Lower lobe of right lung (tissue), 2 donors: ENCODE results near the gene ACTL6B. TPM values are rescaled to one million over a fixed set of nuclear protein-coding genes. Genes with fewer than 3 reads are reported as not detected.
A peak's percentile ranks its signal among the peaks of the same experiment; 100 is the strongest.

Experiments used
- ATAC-seq, 2 donors: fragments of 200-7000 bp; cut with Tn5 transposase; one replicate each; pipeline ENCODE4 v1.9.1; 2020 to 2022; ENCODE audit warnings: mild to moderate bottlenecking in 2 of 2, moderate library complexity in 2 of 2
- DNase-seq: peaks from one replicate; pipeline ENCODE4 v3.0.0-alpha.2; 2020
- H3K27ac ChIP-seq: fragments of 200-600 bp; one replicate; pipeline ENCODE4 v1.8.0; 2022
- H3K27me3 ChIP-seq: fragments of 200-600 bp; one replicate; pipeline ENCODE4 v1.8.0; 2022; ENCODE audit warnings: low read depth
- H3K36me3 ChIP-seq: fragments of 200-600 bp; one replicate; pipeline ENCODE4 v1.8.0; 2022; ENCODE audit warnings: mild to moderate bottlenecking
- H3K4me1 ChIP-seq: fragments of 200-600 bp; one replicate; pipeline ENCODE4 v1.8.0; 2022
- H3K4me3 ChIP-seq: fragments of 200-600 bp; one replicate; pipeline ENCODE4 v1.8.0; 2022; ENCODE audit warnings: mild to moderate bottlenecking
- H3K9me3 ChIP-seq: fragments of 200-600 bp; one replicate; pipeline ENCODE4 v1.8.0; 2022
- CTCF ChIP-seq: fragments of 200-600 bp; IDR thresholded peaks from one replicate; pipeline ENCODE4 v1.8.0; 2022; ENCODE audit warnings: antibody characterized with exemption, mild to moderate bottlenecking
- intact Hi-C: fragments of 100-400 bp; cut with DNase I; formaldehyde crosslinking; loops from one replicate; pipeline ENCODE4 v1.11.0; 2022
- total RNA-seq: library from RNA; stranded (reverse); fragmentation: NEBNext Ultra II Directional; extraction: Animal tissue kit (Norgen Biotek cat#: 25700); gene quantifications from one replicate; pipeline ENCODE4 v1.2.1, GENCODE V29; 2021
- donor health status: DM: no; HTN: yes; CAD: no; lungs with severe emphysema.

ACTL6B gene
- total RNA-seq, 1 donor from 2014 or later: not detected

GRCh38 chr7:100602889-100603725 lies 53.1 kb downstream of the ACTL6B start:
- Histone ChIP-seq H3K4me1 (peaks cover 13% of the 10 kb centered on the region), H3K9me3 (no peaks in the 10 kb centered on the region), H3K4me3 (peak overlapping the region; percentile 71), H3K27me3 (no peaks in the 10 kb centered on the region), H3K36me3 (no peaks in the 10 kb centered on the region), H3K27ac (peak overlapping the region; percentile 51)
- ATAC-seq (peak; percentile 21 to 36), DNase-seq (no peak)
- intact Hi-C loops: no loop called here
- no peak for TF ChIP-seq CTCF

DNA sequence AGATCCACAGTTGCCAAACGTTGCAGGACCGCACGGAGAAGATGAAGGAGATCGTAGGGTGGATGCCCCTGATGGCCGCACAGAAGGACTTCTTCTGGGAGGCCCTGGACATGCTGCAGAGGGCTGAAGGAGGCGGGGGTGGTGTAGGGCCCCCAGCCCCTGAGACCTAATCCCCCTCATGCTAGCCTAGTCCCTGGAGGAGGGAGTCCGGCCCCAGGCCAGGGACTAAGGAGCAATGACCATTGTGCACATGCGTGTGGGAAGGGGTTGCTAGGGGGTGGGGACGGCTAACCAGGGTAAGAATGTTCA lies 55.6 kb downstream of the ACTL6B start:
- Histone ChIP-seq H3K27ac (no peak overlapping the region), H3K27me3 (no peaks in the 10 kb centered on the region), H3K4me3 (no peak overlapping the region), H3K36me3 (no peaks in the 10 kb centered on the region), H3K9me3 (no peaks in the 10 kb centered on the region), H3K4me1 (peaks cover 12% of the 10 kb centered on the region)
- no peak for TF ChIP-seq CTCF
- DNase-seq (no peak), ATAC-seq (no peak)
- intact Hi-C loops: no loop called here

DNA sequence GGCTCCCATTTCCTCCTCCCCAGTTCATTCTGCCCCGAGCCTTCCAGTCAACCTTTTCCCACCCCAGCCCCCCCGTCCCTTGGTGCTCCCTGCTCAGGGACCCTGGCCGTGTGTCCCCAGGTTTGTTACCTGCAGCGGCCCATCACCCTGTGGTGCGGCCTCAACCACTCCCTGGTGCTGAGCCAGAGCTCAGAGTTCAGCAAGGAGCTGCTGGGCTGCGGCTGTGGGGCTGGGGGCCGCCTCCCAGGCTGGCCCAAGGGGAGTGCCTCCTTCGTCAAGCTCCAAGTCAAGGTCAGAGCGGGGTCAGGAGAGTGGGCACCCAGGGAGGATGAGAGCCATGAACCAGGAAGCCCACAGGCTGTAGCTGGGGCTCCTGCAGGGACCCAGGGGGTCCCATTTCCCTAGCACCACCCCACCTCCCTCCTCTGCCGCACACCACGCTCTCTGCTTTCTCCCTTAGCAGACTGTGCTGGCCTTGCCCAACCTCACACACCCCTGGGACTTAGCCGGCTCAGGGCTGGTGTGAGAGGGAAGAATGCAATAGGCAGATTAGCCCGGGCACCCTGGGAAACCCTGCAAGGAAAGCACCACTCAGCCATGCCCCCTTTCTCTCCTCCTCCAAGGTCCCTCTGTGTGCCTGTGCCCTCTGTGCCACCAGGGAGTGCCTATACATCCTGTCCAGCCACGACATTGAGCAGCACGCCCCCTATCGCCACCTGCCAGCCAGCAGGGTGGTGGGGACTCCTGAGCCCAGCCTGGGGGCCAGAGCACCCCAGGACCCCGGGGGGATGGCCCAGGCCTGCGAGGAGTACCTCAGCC lies 56.1 kb downstream of the ACTL6B start:
- ATAC-seq (no peak), DNase-seq (no peak)
- Histone ChIP-seq H3K27ac (no peak overlapping the region), H3K9me3 (no peaks in the 10 kb centered on the region), H3K4me1 (peaks cover 6% of the 10 kb centered on the region), H3K36me3 (no peaks in the 10 kb centered on the region), H3K4me3 (no peak overlapping the region), H3K27me3 (no peaks in the 10 kb centered on the region)
- intact Hi-C loops: no loop called here
- no peak for TF ChIP-seq CTCF

DNA sequence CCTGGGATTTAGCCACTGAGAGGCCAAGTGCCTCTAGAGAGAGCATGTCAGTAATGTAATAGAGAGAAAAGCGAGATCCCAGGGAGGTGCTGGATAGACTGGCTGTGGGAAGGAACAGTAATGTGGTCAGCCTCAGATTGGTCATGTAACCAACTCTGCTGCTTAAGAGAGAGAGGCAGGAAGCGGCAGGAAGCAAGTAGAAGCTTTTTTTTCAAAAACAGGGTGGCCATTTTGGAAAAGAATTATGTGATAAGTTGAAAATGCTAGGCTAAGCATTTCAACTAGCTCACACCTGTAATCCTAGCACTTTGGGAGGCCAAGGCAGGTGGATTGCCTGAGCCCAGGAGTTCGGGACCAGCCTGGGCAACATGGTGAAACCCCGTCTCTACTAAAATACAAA lies 57.8 kb downstream of the ACTL6B start:
- intact Hi-C loops: no loop called here
- no peaks in the 10 kb centered on the region for H3K36me3 ChIP-seq
- no peaks in the 10 kb centered on the region for H3K9me3 ChIP-seq
- no peak overlapping the region for H3K27ac ChIP-seq
- no peaks in the 10 kb centered on the region for H3K4me1 ChIP-seq
- no peak for DNase-seq
- no peak overlapping the region for H3K4me3 ChIP-seq
- no peak for ATAC-seq
- H3K27me3 ChIP-seq: no peaks in the 10 kb centered on the region
- TF ChIP-seq CTCF: no peak

DNA sequence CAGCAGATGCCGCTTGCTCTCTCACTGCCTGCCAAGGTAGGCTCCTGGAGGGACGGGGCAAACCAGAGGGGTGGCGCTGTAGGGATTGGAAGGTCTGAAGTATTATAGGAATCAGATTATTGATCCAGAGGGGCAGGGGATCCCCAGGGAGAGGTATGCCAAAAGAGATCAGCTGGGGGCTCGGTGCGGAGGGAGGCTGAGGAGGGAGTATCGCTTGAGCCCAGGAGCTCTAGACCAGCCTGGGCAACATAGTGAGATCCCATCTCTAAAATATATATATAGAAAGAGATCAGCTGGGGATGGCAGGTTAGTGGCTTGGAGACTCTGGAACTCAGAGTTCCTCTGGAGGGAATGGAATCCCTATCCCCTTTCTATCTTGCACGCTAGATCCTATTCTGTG lies 61.1 kb downstream of the ACTL6B start:
- Histone ChIP-seq H3K27me3 (no peaks in the 10 kb centered on the region), H3K27ac (no peak overlapping the region), H3K4me3 (no peak overlapping the region), H3K4me1 (no peaks in the 10 kb centered on the region), H3K36me3 (no peaks in the 10 kb centered on the region), H3K9me3 (no peaks in the 10 kb centered on the region)
- intact Hi-C loops: no loop called here
- no peak for DNase-seq
- no peak for ATAC-seq
- no peak for TF ChIP-seq CTCF

Other genes with a start within 250 kb of the ACTL6B start
- 4.9 TPM for gene ZCWPW1, start 227.7 kb downstream of the ACTL6B start, total RNA-seq
- 36.3 TPM for gene MEPCE, start 226.6 kb downstream of the ACTL6B start, total RNA-seq
- gene PPP1R35, start 220.0 kb downstream of the ACTL6B start, total RNA-seq: 24.5 TPM
- 1.7 TPM for gene SPACDR, start 192.2 kb downstream of the ACTL6B start, total RNA-seq
- 53.6 TPM for gene TSC22D4, start 177.2 kb downstream of the ACTL6B start, total RNA-seq
- gene NYAP1, start 172.5 kb downstream of the ACTL6B start, total RNA-seq: 1.1 TPM
- gene AGFG2, start 117.2 kb downstream of the ACTL6B start, total RNA-seq: 22.9 TPM
- gene SAP25, start 82.5 kb downstream of the ACTL6B start, total RNA-seq: 10.6 TPM
- 80.3 TPM for gene LRCH4, start 70.3 kb downstream of the ACTL6B start, total RNA-seq
- 0.74 TPM for gene FBXO24, start 70.1 kb downstream of the ACTL6B start, total RNA-seq
- 75.2 TPM for gene PCOLCE, start 54.1 kb downstream of the ACTL6B start, total RNA-seq
- 19.5 TPM for gene MOSPD3, start 43.9 kb downstream of the ACTL6B start, total RNA-seq
- 0.35 TPM for gene TFR2, start 14.9 kb downstream of the ACTL6B start, total RNA-seq
- gene GNB2, start 17.3 kb upstream of the ACTL6B start, total RNA-seq: 247 TPM
- gene GIGYF1, start 37.8 kb upstream of the ACTL6B start, total RNA-seq: 53.4 TPM
- 21.5 TPM for gene POP7, start 49.7 kb upstream of the ACTL6B start, total RNA-seq
- not detected for gene EPO, start 64.0 kb upstream of the ACTL6B start, total RNA-seq
- gene ZAN, start 77.1 kb upstream of the ACTL6B start, total RNA-seq: not detected
- gene EPHB4, start 171.1 kb upstream of the ACTL6B start, total RNA-seq: 68.6 TPM
- gene SLC12A9, start 196.3 kb upstream of the ACTL6B start, total RNA-seq: 43.6 TPM
- 56.5 TPM for gene TRIP6, start 210.9 kb upstream of the ACTL6B start, total RNA-seq
- 105 TPM for gene SRRT, start 218.7 kb upstream of the ACTL6B start, total RNA-seq
- 2.3 TPM for gene UFSP1, start 233.3 kb upstream of the ACTL6B start, total RNA-seq
- 0.97 TPM for gene ACHE, start 239.4 kb upstream of the ACTL6B start, total RNA-seq